Daoy (cell line): ENCODE data around the gene OR9A4. TPM values are rescaled to one million over a fixed set of nuclear protein-coding genes. Genes with fewer than 3 reads are reported as not detected.

Experiments
- DNase-seq: peaks from one replicate; pipeline ENCODE4 v3.0.0-alpha.2; 2015; ENCODE audit warnings: low read depth
- total RNA-seq: library from RNA; depleted of rRNA; stranded (reverse); fragments of >200 nt; shearing (Covaris generic); gene quantifications from 2 replicates; pipeline ENCODE4 v1.2.3, GENCODE V29; 2014; rRNA removed

OR9A4 gene
- total RNA-seq, 1 experiment from 2014 or later, result not detected

GRCh38 chr7:141946796-141947195 lies 30.6 kb downstream of the OR9A4 start, which contains the start of gene CLEC5A:
Gene CLEC5A (minus strand): TSS chr7:141946974. CDS start chr7:141946292, 682 bp downstream.
- no peak for DNase-seq

GRCh38 chr7:141949021-141949420 lies 32.8 kb downstream of the OR9A4 start:
- no peak for DNase-seq

GRCh38 chr7:141949451-141949850 lies 33.3 kb downstream of the OR9A4 start:
- DNase-seq, result no peak

GRCh38 chr7:141949911-141950310 lies 33.7 kb downstream of the OR9A4 start:
- no peak for DNase-seq

- DNase-seq, result no peak
These were observed 34.6 kb downstream of the OR9A4 start for GRCh38 chr7:141950806-141951205.

- DNase-seq, result no peak
These were observed 36.3 kb downstream of the OR9A4 start for GRCh38 chr7:141952461-141952860.

- no peak for DNase-seq
These were observed 38.1 kb downstream of the OR9A4 start for GRCh38 chr7:141954334-141954733.

GRCh38 chr7:141956084-141956483 lies 39.9 kb downstream of the OR9A4 start:
- no peak for DNase-seq

GRCh38 chr7:141960687-141961422 lies 44.7 kb downstream of the OR9A4 start:
- no peak for DNase-seq

Other genes with a start within 250 kb of the OR9A4 start
- gene DENND11, start 214.2 kb upstream of the OR9A4 start, total RNA-seq, result 17.1 and 17.9 TPM in 2 replicates
- gene WEE2, start 208.0 kb upstream of the OR9A4 start, total RNA-seq, result not detected in 2 replicates
- 913 and 1,102 TPM in 2 replicates for gene SSBP1, start 178.0 kb upstream of the OR9A4 start, total RNA-seq
- gene TAS2R3, start 152.3 kb upstream of the OR9A4 start, total RNA-seq, result 0.17 TPM in 1 of 2 replicates, not detected in the other
- 0.18 and 0.69 TPM in 2 replicates for gene TAS2R4, start 139.7 kb upstream of the OR9A4 start, total RNA-seq
- gene TAS2R5, start 126.2 kb upstream of the OR9A4 start, total RNA-seq, result 0.06 TPM in 1 of 2 replicates, not detected in the other
- gene PRSS37, start 74.9 kb upstream of the OR9A4 start, total RNA-seq, result not detected in 2 replicates
- not detected in 2 replicates for gene CLEC5A, start 30.6 kb downstream of the OR9A4 start, total RNA-seq
- not detected in 2 replicates for gene TAS2R38, start 57.4 kb downstream of the OR9A4 start, total RNA-seq
- gene MGAM, start 79.5 kb downstream of the OR9A4 start, total RNA-seq, result 0.40 TPM in 1 of 2 replicates, not detected in the other
- not detected in 2 replicates for gene MGAM2, start 195.3 kb downstream of the OR9A4 start, total RNA-seq